ENCODE measurements around the gene FAM25A. TPM values are rescaled to one million over a fixed set of nuclear protein-coding genes. Genes with fewer than 3 reads are reported as not detected.
"Not testable (repeated sequence)": the region's sequence is repeated elsewhere in the genome, so short reads cannot be mapped to it uniquely, and the experiment has no call there.

Gene FAM25A
- total RNA-seq, 2 donors from 2014 or later, result not detected

GRCh38 chr10:87030912-87031635, 11.0 kb downstream of the FAM25A start:
- Histone ChIP-seq H3K27me3 (replicated peaks; ENCODE audit: insufficient read depth) (no peaks in the 10 kb centered on the region), H3K4me3 (no peak overlapping the region), H3K27ac (no peak overlapping the region), H3K9me3 (no peaks in the 10 kb centered on the region), H3K36me3 (no peaks in the 10 kb centered on the region), H3K4me1 (ENCODE audit: control insufficient read depth in 1 of 2, low read depth in 2 of 2) (no peaks in the 10 kb centered on the region)
- ATAC-seq (ENCODE audit: insufficient number of reproducible peaks, low FRiP score, low read depth) (no peak), DNase-seq (ENCODE audit: low spot score) (no peak)
- no peak for TF ChIP-seq CTCF (IDR thresholded peaks at IDR 0.05)

- H3K27ac ChIP-seq, result no peak overlapping the region
- no peaks in the 10 kb centered on the region for H3K36me3 ChIP-seq
- H3K4me3 ChIP-seq, result no peak overlapping the region
- no peaks in the 10 kb centered on the region for H3K9me3 ChIP-seq
- TF ChIP-seq CTCF (IDR thresholded peaks at IDR 0.05), result no peak
- H3K27me3 ChIP-seq (replicated peaks; ENCODE audit: insufficient read depth), result no peaks in the 10 kb centered on the region
- no peaks in the 10 kb centered on the region for H3K4me1 ChIP-seq (ENCODE audit: control insufficient read depth in 1 of 2, low read depth in 2 of 2)
- ATAC-seq (ENCODE audit: insufficient number of reproducible peaks, low FRiP score, low read depth) (no peak), DNase-seq (ENCODE audit: low spot score) (no peak)
Observed at GRCh38 chr10:87036623-87037022, 16.5 kb downstream of the FAM25A start.

GRCh38 chr10:87038286-87038717, 18.2 kb downstream of the FAM25A start:
- Histone ChIP-seq H3K9me3 (no peaks in the 10 kb centered on the region), H3K27me3 (replicated peaks; ENCODE audit: insufficient read depth) (no peaks in the 10 kb centered on the region), H3K4me1 (ENCODE audit: control insufficient read depth in 1 of 2, low read depth in 2 of 2) (no peaks in the 10 kb centered on the region), H3K4me3 (no peak overlapping the region), H3K27ac (no peak overlapping the region), H3K36me3 (no peaks in the 10 kb centered on the region)
- no peak for TF ChIP-seq CTCF (IDR thresholded peaks at IDR 0.05)
- DNase-seq (ENCODE audit: low spot score) (no peak), ATAC-seq (ENCODE audit: insufficient number of reproducible peaks, low FRiP score, low read depth) (no peak)

- no peaks in the 10 kb centered on the region for H3K36me3 ChIP-seq
- DNase-seq (ENCODE audit: low spot score) (no peak), ATAC-seq (ENCODE audit: insufficient number of reproducible peaks, low FRiP score, low read depth) (no peak)
- TF ChIP-seq CTCF (IDR thresholded peaks at IDR 0.05), result no peak
- H3K9me3 ChIP-seq, result no peaks in the 10 kb centered on the region
- no peaks in the 10 kb centered on the region for H3K27me3 ChIP-seq (replicated peaks; ENCODE audit: insufficient read depth)
- H3K27ac ChIP-seq, result no peak overlapping the region
- H3K4me1 ChIP-seq (ENCODE audit: control insufficient read depth in 1 of 2, low read depth in 2 of 2), result no peaks in the 10 kb centered on the region
- no peak overlapping the region for H3K4me3 ChIP-seq
Observed at GRCh38 chr10:87038786-87039185, 18.7 kb downstream of the FAM25A start.

- H3K36me3 ChIP-seq; H3K9me3 ChIP-seq; ATAC-seq (ENCODE audit: insufficient number of reproducible peaks, low FRiP score, low read depth); H3K27ac ChIP-seq; H3K4me1 ChIP-seq (ENCODE audit: control insufficient read depth in 1 of 2, low read depth in 2 of 2); H3K4me3 ChIP-seq; DNase-seq (ENCODE audit: low spot score); H3K27me3 ChIP-seq (replicated peaks; ENCODE audit: insufficient read depth): not testable (repeated sequence)
Observed at GRCh38 chr10:87043579-87043978, 23.5 kb downstream of the FAM25A start.
